Measurements from ENCODE around the gene CYBC1. TPM values are rescaled to one million over a fixed set of nuclear protein-coding genes. Genes with fewer than 3 reads are reported as not detected.

The CYBC1 gene
- total RNA-seq, 4 donors from 2014 or later, result 28.7 to 84.6 (median 64.6) TPM

DNA sequence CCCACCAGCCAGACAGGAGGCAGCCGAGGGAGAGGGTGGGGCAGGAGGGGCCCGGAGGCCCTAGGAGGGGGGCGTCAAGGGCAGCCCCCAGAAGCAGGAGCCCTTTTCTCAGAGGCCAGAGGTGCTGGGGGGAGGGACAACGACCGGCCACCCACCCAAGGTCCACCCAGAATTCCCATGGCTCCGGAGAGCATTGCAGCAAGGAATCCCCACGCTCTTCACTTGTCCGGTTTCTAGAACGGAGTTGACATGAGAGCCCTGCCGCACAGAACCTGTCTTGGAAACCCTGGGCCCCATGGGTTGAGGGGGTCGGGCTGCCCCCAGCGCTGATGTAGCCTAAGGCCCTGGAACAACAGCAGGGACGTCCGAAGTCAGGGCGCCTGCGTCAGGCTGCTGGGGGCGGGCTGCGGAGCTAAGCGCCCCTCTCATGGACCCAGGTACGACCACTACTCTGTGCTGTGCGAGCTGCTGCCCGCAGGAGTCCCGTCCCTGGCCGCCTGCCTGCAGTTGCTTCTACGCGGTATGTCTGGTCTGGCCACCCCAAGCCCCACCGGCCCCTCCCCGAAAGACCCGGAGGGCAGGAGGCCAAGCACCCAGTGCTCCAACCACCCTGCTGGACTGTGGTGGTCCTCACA is 11.2 kb downstream of the CYBC1 start:
- TF ChIP-seq CTCF (IDR thresholded peaks at IDR 0.05; ENCODE audit: low read depth), result no peak

DNA sequence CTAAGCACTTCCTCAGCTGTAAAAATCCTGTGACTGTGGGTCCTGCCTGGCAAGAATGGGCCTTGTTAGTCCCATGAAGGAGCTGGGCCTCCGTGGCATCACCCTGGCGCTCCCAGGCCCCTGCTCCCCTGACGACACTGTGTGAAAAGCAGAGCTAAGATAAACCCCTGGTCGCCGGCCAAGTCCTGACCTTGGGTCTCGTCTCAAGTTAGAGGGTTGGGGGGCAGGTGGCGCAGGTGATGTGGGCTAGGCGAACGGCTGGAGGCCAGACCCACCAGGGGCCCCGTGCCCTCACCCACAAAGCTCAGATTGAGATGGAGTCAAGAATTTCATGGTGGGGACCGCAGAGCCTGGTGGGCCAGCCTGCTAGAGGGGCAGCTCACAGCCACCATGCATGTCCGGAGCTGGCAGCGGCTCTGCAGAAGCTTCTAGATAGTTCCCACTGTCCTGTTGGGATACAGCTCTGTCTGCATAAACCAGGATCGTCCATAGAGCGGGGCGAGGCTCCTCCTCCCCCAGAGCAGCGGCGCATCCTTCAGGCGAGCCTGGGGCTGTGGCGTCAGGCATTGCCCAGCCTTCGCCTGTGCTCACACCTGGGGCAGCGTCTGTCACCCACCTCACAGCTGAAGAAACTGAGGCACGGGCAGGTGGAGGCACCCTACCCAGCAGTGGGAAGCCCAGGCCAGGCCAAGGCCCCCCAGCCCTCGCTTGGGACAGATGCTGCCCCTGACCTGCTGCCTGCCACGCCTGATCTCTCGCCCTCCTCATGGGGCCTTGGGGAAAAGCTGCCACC is 12.0 kb downstream of the CYBC1 start:
- no peak for TF ChIP-seq CTCF (IDR thresholded peaks at IDR 0.05; ENCODE audit: low read depth)

DNA sequence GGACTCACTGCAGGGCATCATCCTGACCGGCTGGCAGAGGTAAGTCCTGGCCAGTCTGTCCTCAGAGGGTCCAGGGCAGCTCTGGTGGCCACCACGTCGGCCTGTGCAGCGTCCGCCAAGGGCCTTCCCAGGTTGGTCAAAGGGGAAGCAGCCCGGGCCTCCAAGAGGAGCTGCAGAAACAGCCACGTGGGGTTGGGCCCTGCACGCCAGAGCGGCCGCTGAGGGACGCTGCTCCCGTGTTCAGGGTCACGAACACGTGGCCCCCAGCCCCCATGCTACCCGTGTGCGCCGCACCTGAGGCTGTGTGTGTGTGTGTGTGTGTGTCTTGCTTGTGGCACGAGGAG is 13.3 kb downstream of the CYBC1 start:
- no peak for TF ChIP-seq CTCF (IDR thresholded peaks at IDR 0.05; ENCODE audit: low read depth)

DNA sequence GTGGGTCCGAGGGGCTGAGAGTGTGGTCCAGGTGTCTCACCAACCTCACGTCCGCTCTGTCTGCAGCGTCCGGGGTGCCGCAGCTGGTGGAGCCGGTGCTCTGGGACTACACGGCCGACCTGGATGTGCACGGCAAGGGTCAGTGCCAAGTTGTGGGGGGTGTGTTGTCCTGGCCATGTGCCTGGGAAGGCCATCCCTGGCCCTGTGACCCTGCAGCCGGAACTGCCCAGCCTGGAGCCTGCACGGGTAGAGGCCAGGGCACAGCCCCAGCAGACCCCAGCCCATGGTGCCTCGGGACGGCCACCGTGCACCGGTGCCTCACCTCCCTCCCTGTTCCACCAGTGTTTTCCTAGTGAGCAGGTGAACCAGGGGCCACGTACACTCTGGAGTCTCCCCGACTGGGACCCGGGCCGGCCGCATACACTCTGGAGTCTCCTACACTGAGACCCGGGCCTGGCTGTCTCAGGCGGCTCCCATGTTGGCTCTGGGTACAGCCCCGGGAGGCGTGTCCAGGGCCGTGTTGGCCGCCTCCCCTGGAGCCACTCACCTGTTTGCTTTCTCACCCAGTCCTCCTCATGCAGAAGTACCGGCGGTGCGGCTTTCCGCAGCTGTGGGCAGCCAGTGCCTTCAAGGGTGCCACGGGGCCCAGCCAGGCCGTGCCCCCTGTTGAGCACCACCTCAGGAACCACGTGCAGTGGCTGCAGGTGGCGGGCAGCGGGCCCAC is 13.8 kb downstream of the CYBC1 start:
- TF ChIP-seq CTCF (IDR thresholded peaks at IDR 0.05; ENCODE audit: low read depth), result no peak

- no peak for TF ChIP-seq CTCF (IDR thresholded peaks at IDR 0.05; ENCODE audit: low read depth)
These were observed 14.7 kb downstream of the CYBC1 start for GRCh38 chr17:82435601-82436583.

DNA sequence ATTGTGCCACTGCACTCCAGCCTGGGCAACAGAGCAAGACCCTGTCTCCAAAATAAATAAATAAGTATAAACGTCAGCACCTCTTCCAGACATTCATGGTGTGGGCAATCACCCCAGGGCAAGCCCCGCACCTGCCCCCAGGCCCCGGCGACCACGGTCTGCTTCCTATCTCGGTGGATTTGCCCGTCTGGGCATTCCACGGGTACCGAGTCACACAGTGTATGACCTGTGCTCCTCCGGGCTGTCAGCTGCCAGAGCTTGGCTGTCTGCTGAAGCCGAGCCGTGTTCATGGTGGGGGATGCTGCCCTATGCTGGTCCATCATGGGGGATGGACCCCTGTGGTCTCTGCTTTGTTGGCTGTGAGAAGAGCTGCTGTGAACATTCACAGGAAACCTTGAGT is 15.4 kb downstream of the CYBC1 start:
- TF ChIP-seq CTCF (IDR thresholded peaks at IDR 0.05; ENCODE audit: low read depth), result no peak

All from subcutaneous adipose tissue (tissue), 4 donors.